Inflammatory macrophage treated with lipopolysaccharide for 1 hour (primary cell): ENCODE measurements around the gene SLC15A4.
"Not testable (repeated sequence)": the region's sequence is repeated elsewhere in the genome, so short reads cannot be mapped to it uniquely, and the experiment has no call there.

Experiments
- DNase-seq, 2 donors: peaks; one replicate each; pipeline ENCODE4 v3.0.0-alpha.2; 2020 to 2022

The SLC15A4 gene

DNA sequence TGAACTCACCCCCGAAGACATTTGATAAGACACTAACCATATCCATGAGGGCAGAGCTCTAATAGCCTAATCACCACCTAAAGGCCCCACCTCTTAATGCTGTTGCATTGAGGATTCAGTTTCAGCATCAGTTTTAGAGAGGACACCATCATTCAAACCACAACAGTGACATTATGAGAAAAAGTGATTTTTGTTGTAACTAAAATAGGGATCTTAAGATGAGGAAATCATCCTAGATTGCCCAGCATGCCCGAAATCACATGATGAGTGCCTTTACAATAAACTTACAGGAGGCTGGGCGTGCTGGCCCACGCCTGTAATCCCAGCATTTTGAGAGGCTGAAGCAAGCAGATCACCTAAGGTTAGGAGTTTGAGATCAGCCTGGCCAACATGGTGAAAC, 19.8 kb upstream of the SLC15A4 start:
- peak; percentile 81 for DNase-seq

DNA sequence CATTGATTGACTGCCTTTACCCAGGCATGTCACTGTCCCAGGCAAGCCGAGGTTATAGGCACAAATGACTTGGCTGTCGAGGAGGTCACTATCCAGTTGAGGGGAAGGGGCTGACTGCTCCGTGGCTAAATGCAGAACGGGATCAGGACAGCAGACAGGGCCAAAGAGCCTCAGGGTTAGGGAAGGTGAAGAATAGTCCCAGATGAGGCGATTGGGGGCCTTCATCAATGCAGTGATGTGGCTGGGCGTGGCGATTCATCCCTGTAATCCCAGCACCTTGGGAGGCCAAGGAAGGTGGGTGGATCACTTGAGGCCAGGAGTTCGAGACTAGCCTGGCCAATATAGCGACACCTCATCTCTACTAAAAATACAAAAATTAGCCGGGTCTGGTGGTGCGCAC, 18.8 kb upstream of the SLC15A4 start:
- no peak for DNase-seq

DNA sequence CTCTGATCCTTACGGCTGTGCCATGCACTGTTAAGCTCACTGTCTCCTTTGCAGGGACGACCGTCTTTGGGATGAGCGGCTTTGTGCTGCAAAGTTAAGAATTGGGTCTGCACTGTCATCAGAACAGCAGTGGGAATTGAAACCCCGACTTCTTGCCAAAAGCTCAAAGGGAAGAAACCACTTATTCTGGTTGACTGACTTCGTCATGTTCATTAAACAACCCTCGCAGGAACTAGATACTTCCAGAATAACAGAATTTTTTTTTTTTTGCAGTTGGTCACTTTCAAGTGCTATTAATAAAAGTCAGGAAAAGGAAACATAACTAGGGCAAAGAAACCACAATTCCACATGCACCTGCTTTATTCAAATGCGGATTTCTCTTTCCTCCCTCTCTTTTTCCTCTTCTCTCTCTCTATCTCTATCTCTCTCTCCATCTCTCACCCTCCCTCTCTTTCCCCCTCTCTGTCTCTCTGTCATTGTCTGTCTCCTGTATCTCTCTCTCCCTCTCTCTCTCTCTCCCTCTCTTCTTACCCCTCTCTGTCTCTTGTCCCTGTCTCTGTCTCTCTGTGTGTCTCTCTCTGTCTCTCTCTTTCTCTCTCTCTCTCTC, 17.2 kb upstream of the SLC15A4 start:
- DNase-seq: no peak

DNA sequence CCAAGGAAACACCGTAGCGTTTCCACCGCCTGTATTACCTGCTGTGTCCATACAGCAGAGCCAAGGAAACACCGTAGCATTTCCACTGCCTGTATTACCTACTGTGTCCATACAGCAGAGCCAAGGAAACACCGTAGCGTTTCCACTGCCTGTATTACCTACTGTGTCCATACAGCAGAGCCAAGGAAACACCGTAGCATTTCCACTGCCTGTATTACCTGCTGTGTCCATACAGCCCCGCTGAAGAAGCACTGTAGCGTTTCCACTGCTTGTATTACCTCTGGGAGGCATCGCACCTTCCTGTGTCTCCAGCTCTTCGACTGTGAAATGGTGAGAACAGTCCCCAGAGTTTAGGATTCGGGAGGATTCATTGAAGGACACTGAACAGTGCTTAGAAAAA, 16.1 kb upstream of the SLC15A4 start:
- DNase-seq: not testable (repeated sequence)

DNA sequence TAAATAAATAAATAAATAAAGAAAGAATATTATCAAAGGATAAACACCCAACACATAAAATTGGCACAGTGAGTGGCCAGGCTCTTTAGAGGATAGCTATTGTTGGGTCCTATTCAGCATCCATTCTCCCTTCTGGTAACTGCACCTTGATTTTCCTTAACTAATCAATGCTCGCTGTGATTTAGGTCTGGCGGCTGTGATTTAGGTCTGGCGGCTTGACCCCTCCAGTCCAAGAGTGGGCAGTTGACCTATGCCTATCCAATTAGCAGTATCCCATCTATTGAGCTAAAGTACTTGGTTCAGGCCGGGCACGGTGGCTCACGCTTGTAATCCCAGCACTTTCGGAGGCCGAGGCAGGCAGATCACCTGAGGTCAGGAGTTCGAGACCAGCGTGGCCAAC, 9.7 kb upstream of the SLC15A4 start:
- no peak for DNase-seq

DNA sequence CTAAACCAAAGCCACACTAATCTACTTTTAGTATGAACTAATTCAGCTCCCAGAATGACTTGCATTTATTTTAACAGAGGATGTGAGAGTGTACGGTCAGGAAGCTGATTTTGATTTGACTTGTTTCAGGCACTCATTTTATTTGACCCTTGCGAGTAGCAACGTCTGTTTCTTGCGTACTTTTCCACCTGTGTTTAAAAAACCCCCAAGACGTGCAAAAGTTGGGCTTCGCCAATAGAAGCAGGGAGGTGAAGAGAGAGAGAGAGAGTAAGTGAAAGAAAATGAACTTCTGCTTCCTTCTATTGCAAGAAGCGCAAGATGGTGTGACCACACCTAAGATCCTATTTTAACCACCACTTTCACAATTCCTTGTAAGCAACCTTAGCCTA, 6.7 kb upstream of the SLC15A4 start:
- DNase-seq: peak in 1 of 2 donors; percentile 44

DNA sequence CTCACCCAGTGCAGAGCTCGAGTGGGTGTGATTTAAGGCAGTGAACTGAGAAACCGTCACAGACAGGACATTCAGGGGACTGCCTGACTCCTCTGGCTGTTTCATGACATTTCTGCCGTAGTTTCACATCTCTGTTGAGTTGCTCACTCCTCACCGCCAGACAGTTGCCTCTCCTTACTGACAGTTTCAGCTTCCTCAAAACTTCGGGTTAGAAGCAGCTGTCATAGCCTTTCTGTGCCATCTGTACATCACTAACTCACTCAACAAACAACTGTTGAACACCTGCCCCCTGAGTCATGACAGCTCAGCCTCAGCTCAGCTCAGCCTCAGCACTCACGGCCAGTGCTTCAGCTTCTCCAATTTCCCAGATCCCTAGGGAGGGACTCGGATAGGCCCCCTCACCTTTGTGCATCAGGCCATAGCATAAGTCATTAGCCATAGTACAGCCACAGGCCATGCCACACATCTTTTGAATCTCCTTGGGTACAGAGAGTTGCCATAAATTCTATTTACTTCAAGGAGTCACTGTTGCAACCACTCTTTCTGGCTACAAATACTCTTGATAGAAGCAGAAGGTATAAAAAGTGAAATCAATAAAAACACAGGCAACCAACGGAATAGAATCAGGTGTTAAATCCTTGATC, 6.2 kb upstream of the SLC15A4 start:
- peak; percentile 73 to 74 for DNase-seq

DNA sequence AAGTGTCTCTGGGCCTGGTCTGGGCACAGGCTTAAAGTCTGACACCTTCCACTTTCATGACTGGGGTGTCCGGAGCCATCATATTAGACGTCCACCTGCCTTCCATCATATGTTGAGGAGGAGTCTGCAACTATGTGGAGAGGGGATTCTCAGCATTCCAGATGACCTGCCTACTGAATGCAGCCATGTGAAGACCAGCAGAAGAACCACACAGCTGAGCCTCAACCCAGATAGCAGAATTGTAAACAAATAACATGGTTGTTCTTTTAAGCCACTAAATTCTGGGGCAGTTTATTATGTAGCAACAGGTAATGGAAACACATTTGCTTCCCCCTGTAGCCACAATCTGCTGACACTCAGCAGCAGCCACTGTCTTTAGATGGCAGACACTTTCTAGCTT, 4.0 kb upstream of the SLC15A4 start:
- no peak for DNase-seq

DNA sequence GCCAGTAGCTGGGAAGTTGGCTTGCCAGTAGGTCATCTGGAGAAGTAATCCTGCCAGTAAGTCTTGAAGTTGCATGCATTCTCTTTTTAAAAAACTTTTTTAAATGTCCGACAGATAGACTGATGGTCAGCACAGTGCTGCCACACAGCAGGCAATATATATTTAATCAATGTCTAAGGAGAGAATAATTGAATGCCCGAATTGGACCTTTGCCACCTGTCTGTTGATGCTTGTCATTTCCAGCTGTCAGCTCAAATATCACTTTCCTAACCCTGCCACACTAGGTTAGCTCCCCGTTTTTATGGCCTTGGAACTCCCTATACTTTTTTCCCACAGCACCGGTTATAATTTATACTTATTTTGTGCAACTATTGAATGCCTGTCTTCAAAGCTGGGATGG, 2.1 kb upstream of the SLC15A4 start:
- DNase-seq: no peak

DNA sequence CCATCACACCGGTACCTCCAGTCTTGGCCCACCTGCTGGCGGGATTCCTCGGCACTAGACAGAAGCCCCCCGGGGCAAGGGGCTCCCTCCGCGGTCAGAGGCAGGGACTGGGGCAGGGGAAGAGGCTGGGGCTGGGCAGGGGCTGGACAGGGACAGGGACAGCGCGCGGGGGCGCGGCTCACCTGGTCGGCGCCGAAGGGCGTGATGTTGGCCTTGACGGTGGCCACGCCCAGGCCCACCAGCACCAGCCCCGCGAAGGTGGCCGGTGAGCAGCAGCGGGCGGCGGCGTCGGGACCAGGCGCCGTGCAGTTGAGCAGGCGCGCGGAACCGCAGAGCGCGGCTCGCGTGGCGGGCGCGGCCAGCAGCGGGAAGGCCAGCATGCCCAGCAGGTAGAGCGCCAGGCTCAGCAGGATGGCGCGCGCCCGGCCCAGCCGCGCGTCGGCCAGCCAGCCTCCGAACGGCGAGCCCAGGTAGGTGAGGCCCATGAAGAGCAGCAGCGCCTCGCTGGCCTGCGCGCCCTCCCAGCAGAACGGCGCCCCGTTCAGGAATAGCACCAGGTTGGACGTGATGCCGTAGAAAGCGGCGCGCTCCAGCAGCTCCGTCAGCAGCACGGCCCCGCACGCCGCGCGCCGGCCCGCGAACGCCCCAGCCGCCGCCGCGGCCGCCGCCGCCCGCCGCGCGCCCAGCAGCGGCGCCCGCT, 392 bp downstream of the SLC15A4 start:
- no peak for DNase-seq

DNA sequence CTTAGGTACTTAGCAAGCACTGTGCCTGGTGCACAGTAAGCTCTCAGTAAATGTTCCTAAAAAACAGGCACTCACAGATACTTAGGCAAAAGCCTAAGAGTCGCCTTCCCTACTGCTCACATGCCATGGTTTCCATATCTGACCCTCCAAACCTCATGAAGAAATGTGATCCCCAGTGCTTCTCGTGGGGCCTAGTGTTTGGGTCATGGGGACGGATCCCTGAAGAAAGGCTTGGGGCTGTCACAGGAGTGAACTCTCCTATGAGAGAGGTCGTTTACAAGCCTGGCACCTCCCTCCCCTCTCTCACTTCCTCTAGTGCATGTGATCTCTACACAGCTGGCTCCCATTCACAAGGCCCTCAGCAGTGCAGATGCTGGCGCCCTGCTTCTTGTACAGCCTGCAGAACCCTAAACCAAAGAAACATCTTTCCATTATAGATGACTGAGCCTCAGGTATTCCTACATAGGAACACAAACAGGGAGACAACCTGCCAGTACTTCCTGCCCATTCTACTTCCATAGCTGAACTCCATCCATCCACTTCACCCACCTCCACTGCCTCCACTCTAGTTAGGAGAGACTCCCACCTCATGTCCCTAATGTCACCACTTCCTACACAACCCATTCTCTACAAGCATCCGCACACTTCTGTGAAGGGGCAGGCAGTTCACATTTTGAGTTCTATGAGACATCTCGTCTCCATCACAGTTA, 2.9 kb downstream of the SLC15A4 start:
- peak; percentile 75 to 88 for DNase-seq

DNA sequence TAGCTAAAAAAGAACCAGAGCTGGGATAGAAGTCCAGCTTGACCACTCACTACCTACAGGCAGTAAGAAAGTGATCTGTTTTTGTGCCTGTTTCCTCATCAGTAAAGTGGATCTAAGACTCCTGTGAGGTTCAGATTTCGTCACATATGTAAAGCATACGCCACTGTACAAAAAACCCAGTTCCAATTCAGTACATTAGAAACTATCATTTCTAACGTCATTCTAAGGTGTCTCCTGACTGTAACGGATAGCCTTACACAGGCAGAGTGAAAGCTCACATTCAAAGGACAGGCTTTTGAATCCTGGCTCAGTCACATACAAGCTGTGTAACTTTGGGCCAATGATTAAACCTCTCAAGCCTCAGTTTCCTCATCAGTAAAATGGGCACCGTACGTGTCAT, 3.5 kb downstream of the SLC15A4 start:
- peak in 1 of 2 donors; percentile 21 for DNase-seq

DNA sequence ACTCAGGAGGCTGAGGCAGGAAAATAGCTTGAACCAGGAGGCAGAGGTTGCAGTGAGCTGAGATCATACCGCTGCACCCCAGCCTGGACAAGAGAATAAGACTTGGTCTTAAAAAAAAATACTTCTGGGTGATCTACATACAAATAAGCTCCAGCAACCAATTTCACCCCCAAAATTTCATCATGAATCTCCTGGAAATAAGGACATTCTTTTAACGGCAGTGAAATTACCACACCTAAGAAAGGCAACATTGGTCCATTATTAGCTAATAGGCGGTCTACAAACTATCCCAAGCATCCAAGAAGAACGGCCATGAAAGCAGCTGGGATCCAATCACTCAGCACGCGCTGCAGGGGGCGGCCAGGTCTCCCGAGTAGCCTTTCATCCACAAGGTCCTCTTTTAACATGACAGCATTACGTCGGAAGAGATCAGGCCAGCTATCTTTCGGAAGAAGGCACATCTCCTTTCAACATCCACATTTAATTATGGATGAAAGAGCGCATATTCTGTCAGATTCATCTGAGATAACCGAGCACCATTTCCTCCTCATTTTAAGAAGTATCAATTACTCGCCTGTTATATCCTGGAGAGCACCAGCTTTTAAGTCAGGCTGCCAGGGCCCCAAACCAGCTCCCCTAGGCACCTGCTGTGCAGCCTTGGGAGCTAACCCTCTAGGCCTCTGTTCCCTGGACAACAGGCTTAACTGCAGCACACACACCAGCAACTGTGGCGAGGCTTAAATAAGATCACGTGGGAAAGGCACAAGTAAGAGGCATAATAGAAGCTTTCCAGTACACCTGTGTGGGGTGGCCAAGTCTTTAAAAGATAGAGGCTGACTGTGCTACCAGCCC, 4.2 kb downstream of the SLC15A4 start:
- no peak for DNase-seq

DNA sequence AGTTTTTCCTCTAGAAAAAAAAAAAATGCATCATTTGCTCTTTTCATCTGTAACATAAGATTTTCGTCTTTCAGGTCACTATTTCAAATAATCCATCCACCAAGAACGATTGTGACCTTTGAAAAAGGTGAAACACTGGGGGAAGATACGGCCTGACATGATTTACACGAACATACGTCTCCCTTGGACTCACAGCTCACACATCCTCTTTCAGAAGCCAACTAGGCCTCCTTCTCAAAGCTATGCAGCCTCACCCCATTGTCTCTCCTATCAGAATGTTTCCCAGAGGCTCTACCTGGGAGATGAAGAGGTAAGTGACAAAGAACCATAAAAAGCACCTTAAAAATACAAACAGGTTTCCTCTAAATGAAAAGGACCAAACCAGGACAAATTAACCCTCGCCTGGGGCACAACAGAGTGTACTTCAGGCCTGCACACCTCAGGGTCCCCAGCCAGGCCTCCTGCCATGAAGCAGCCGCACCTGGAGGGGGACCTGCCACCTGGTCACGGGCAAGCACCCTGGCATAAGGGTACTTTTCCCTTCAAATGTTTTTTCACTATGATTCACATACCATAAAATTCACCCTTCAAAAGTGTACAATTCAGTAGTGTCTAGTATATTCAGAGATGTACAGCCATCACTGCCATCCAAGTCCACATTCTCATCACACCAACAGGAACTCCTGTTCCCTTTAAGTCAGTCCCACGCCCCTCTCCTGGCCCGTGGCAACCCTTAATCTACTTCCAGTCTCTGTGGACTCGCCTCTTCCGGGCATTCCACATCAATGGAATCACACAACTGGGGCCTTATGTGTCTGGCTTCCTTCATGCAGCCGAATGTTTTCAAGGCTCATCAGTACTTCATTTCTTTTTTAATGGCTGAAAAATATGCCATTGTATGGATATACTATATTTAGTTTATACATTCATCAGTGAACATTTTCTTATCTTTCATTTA, 5.4 kb downstream of the SLC15A4 start:
- DNase-seq: peak in 1 of 2 donors; percentile 28

DNA sequence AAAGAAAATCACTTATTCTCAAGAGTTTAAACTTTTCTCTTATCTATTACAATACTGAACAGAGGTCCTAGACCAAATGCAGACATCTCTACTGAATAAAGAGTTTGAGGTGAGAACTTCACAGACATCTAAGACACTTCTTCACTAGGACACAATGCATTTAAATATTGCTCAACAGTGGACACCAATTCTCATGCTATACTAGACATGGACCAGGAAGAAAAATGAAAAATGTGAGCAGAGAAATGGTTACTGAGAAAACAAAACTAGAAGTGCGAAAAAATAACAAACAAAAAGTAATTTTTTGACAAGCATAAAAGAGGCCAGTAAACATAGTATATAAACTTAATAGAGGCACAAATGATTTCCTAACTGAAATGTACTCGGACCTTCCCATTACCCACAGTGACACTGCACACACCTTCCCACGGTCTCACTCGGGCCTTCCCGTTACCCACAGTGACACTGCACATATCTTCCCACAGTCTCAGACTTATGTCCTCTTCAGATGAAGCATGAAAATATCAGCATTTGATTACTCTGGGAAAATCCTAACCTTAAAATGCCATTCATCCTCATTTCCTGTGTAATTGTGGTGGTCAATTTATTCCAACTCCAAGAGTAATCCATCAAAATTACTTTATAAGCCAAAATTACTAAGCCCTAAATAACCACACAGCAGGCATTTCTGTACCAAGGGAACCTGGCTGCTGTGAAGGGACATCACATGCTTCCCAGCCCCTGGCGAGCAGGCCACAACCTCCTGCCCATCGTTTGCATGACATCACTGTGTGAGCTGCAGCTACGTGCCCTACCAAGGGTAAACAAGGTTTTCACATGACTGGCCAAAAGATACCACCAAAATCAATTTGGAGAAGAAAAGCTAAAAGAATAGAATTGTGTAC, 6.4 kb downstream of the SLC15A4 start:
- peak; percentile 51 to 80 for DNase-seq

DNA sequence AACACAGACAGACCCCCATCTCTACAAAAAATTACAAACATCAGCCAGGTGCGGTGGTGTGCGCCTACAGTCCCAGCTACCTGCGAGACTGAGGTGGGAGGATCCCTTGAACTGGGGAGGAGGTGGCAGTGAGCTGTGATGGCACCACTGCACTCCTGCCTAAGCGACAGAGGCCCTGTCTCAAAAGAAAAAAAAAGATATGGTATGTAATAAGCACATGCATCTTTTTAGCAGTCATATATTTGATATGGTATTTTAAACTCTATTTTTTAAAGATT, 7.2 kb downstream of the SLC15A4 start:
- DNase-seq: no peak

DNA sequence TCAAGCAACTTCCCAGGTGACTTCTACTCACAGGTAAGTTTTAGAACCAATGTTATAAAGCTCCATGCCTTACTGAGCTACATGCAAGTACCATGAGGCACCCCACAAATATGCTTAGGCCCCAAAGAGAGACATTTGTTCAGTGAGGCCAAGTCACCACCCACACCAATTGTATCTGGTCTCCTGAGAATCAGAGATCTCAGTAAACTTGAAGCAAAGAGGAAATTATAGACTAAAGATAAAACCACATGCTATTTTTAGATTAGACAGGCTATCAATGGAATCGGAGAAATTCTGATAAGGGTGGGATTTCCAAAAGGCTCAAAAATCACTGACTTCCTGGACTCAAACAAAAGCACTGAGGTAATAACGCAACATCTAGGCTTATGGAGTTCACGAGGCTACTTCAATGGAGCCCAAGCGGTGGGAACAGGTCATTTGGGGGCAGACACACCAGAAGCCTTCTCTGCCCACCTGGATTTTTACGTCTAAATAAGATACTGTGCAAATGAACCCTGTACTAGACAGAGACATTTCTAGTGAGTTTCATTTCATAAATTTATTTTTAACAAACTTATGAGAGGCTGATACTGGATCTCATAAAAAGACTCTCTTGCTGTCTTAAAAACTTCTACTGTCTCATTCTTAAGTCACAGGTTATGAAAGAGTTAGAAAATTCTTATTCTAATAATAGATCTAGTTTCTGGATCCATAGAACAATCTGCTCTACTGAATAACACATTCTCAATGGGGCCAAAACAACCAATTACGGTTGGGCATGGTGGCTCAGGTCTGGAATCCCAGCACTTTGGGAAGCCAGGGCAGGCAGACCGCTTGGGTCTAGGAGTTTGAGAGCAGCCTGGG, 7.7 kb downstream of the SLC15A4 start:
- no peak for DNase-seq

DNA sequence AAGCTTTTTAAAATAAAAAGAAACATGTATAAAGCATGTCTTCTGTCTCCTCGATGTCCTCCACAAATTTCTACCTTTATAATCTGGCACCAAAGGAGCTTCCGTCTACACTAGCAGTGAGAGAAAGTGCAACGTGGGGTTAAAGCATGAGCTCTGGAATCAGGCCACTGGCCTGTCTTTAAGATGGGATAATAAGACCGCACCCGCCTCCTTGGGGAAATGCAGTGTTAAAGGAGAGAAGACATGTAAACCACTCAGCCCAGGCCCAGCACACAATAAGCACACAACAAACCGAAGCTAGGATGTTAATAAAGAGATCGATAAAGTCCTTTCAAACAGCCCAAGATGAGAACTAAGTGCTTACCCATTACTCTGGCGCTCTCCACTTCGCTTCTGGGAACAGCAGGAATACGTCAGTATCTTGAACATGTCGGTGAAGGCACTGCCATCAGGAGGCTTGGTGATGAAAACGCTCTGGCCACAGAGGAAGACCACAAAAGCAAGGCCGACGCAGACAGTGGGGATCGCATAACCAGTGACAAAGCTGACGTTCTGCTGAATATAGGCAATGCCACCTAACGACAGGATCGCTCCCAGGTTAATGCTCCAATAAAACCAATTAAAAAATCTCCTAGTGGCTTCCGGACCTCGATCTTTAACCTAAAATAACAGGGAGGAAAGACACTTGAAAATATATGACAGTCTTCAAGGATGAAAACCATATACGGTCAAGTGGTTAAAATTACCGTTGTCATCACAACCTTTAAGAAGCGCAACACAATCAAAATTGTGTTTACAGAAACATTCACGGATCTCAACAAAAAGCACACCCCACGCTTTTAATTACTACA, 9.1 kb downstream of the SLC15A4 start:
- DNase-seq: no peak

DNA sequence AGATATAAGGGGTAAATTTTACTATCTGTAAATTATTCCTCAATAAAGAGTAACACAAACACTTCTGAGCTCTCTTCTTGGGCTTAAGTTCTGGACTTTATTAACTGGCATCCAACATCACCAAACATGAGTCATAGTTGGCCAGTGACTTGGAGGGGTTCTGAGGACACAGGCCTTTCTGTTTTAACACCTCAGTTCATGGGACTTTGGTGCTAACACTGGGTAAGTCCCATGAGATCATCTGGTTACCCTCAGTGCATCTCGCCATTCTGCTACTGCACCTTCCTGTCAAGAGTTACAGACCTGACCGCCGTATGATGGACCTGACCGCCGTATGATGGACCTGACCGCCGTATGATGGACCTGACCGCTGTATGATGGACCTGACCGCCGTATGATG, 9.9 kb downstream of the SLC15A4 start:
- peak in 1 of 2 donors; percentile 25 for DNase-seq
